Upper lobe of left lung (tissue), 4 donors: ENCODE measurements around the gene TEX54.

Experiments used
- POLR2A ChIP-seq, 4 donors: fragments of 450-650 bp; IDR thresholded peaks; one replicate each; pipeline ENCODE4 v1.5.1; 2016 to 2017; ENCODE audit warnings: antibody characterized with exemption in 4 of 4, mild to moderate bottlenecking in 2 of 4
- TF ChIP-seq, protein P1 (sequence below), 6 experiments: fragments of 450-650 bp in 4 of 6; fragments of 200-600 bp in 2 of 6; sonication (generic) in 2 of 6; IDR thresholded peaks; one replicate each; pipeline ENCODE4 v1.5.1; 2016 to 2019; ENCODE audit warnings: antibody characterized with exemption in 6 of 6

DNA sequence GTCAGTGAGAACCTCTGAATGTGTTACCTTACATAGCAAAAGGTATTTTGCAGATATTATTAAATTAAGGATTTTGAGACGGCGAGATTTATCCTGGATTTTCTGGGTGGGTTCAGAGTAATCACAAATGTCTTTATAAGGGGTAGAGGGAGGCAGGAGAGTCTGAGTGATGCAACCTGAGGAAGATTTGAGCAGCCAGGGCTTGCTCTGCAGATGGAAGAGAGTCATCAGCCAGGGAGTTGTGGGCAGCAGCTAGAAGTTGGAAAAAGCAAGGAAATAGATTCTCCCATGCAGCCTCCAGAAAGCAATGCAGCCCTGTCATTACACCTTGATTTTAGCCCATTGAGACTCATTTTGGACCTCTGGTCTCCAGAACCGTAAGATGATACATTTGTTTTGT, 10.8 kb upstream of the TEX54 start:
- TF ChIP-seq, protein P1, sequence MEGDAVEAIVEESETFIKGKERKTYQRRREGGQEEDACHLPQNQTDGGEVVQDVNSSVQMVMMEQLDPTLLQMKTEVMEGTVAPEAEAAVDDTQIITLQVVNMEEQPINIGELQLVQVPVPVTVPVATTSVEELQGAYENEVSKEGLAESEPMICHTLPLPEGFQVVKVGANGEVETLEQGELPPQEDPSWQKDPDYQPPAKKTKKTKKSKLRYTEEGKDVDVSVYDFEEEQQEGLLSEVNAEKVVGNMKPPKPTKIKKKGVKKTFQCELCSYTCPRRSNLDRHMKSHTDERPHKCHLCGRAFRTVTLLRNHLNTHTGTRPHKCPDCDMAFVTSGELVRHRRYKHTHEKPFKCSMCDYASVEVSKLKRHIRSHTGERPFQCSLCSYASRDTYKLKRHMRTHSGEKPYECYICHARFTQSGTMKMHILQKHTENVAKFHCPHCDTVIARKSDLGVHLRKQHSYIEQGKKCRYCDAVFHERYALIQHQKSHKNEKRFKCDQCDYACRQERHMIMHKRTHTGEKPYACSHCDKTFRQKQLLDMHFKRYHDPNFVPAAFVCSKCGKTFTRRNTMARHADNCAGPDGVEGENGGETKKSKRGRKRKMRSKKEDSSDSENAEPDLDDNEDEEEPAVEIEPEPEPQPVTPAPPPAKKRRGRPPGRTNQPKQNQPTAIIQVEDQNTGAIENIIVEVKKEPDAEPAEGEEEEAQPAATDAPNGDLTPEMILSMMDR (IDR thresholded peaks at IDR 0.05): no peak
- TF ChIP-seq POLR2A (IDR thresholded peaks at IDR 0.05): no peak
